ENCODE results near the gene NAV3.

NAV3 gene

GRCh38 chr12:77845831-77846230, 15.1 kb downstream of the NAV3 start:
- DNase-seq (ENCODE audit: extremely low read depth in 1 of 2, low read depth in 1 of 2), result no peak

GRCh38 chr12:77847060-77847541, 16.4 kb downstream of the NAV3 start:
- DNase-seq (ENCODE audit: extremely low read depth in 1 of 2, low read depth in 1 of 2), result no peak

- no peak for DNase-seq (ENCODE audit: extremely low read depth in 1 of 2, low read depth in 1 of 2)
Observed at GRCh38 chr12:77847680-77848431, 17.2 kb downstream of the NAV3 start.

GRCh38 chr12:77850129-77850528, 19.4 kb downstream of the NAV3 start:
- no peak for DNase-seq (ENCODE audit: extremely low read depth in 1 of 2, low read depth in 1 of 2)

GRCh38 chr12:77850698-77851097, 20.0 kb downstream of the NAV3 start:
- DNase-seq (ENCODE audit: extremely low read depth in 1 of 2, low read depth in 1 of 2), result no peak

- no peak for DNase-seq (ENCODE audit: extremely low read depth in 1 of 2, low read depth in 1 of 2)
Observed at GRCh38 chr12:77855548-77855947, 24.9 kb downstream of the NAV3 start.

GRCh38 chr12:77861317-77861716, 30.6 kb downstream of the NAV3 start:
- no peak for DNase-seq (ENCODE audit: extremely low read depth in 1 of 2, low read depth in 1 of 2)

GRCh38 chr12:77865178-77865577, 34.5 kb downstream of the NAV3 start:
- no peak for DNase-seq (ENCODE audit: extremely low read depth in 1 of 2, low read depth in 1 of 2)

- DNase-seq (ENCODE audit: extremely low read depth in 1 of 2, low read depth in 1 of 2), result no peak
Observed at GRCh38 chr12:77878901-77879300, 48.2 kb downstream of the NAV3 start.

- DNase-seq (ENCODE audit: extremely low read depth in 1 of 2, low read depth in 1 of 2), result no peak
Observed at GRCh38 chr12:77882709-77883108, 52.0 kb downstream of the NAV3 start.

GRCh38 chr12:77888611-77889010, 57.9 kb downstream of the NAV3 start:
- DNase-seq (ENCODE audit: extremely low read depth in 1 of 2, low read depth in 1 of 2), result no peak

- DNase-seq (ENCODE audit: extremely low read depth in 1 of 2, low read depth in 1 of 2), result no peak
Observed at GRCh38 chr12:77891518-77892147, 60.9 kb downstream of the NAV3 start.

- no peak for DNase-seq (ENCODE audit: extremely low read depth in 1 of 2, low read depth in 1 of 2)
Observed at GRCh38 chr12:77893918-77894317, 63.2 kb downstream of the NAV3 start.

GRCh38 chr12:77894556-77894955, 63.9 kb downstream of the NAV3 start:
- DNase-seq (ENCODE audit: extremely low read depth in 1 of 2, low read depth in 1 of 2), result no peak

- no peak for DNase-seq (ENCODE audit: extremely low read depth in 1 of 2, low read depth in 1 of 2)
Observed at GRCh38 chr12:77895699-77896098, 65.0 kb downstream of the NAV3 start.

GRCh38 chr12:77907936-77908335, 77.2 kb downstream of the NAV3 start:
- no peak for DNase-seq (ENCODE audit: extremely low read depth in 1 of 2, low read depth in 1 of 2)

- DNase-seq (ENCODE audit: extremely low read depth in 1 of 2, low read depth in 1 of 2), result no peak
Observed at GRCh38 chr12:77914081-77914488, 83.4 kb downstream of the NAV3 start.

- no peak for DNase-seq (ENCODE audit: extremely low read depth in 1 of 2, low read depth in 1 of 2)
Observed at GRCh38 chr12:77915071-77915600, 84.4 kb downstream of the NAV3 start.

GRCh38 chr12:77916276-77916675, 85.6 kb downstream of the NAV3 start:
- DNase-seq (ENCODE audit: extremely low read depth in 1 of 2, low read depth in 1 of 2), result no peak

GRCh38 chr12:77918046-77918445, 87.4 kb downstream of the NAV3 start:
- DNase-seq (ENCODE audit: extremely low read depth in 1 of 2, low read depth in 1 of 2), result no peak

GRCh38 chr12:77919450-77919849, 88.8 kb downstream of the NAV3 start:
- DNase-seq (ENCODE audit: extremely low read depth in 1 of 2, low read depth in 1 of 2), result no peak

GRCh38 chr12:77923882-77924281, 93.2 kb downstream of the NAV3 start:
- DNase-seq (ENCODE audit: extremely low read depth in 1 of 2, low read depth in 1 of 2), result no peak

Measured in activated CD8-positive, alpha-beta memory T cell treated with anti-CD3 and anti-CD28 coated beads for 1 hour (primary cell).